GM12891 (cell line): ENCODE results near the gene TCEANC2.

Experiments used
- PAX5 ChIP-seq: IDR thresholded peaks from 2 replicates; pipeline ENCODE4 v1.6.1; 2011; ENCODE audit warnings: low read length, moderate library complexity, mild to moderate bottlenecking; ENCODE audit not compliant: insufficient read depth, severe bottlenecking
- POLR2A ChIP-seq: IDR thresholded peaks from 2 replicates; pipeline ENCODE4 v1.6.1; 2011; ENCODE audit warnings: low read depth, low read length, control low read depth
- POLR2AphosphoS5 ChIP-seq: IDR thresholded peaks from 2 replicates; pipeline ENCODE4 v1.6.1; 2011; ENCODE audit warnings: low read depth, low read length, control low read depth
- POU2F2 ChIP-seq: IDR thresholded peaks from 2 replicates; pipeline ENCODE4 v1.6.1; 2011; ENCODE audit warnings: low read depth, mild to moderate bottlenecking, control low read depth, low read length, moderate library complexity
- SPI1 ChIP-seq: IDR thresholded peaks from 2 replicates; pipeline ENCODE4 v1.6.1; 2011; ENCODE audit warnings: low read depth, low read length, control low read depth
- TAF1 ChIP-seq: IDR thresholded peaks from 2 replicates; pipeline ENCODE4 v1.6.1; 2011; ENCODE audit warnings: low read depth, low read length, control low read depth

GRCh38 chr1:54122135-54122751 lies 68.8 kb downstream of the TCEANC2 start:
- TF ChIP-seq POLR2AphosphoS5 (no peak), POLR2A (no peak), TAF1 (no peak), SPI1 (no peak), POU2F2 (no peak), PAX5 (no peak)
